ENCODE measurements around the gene TRIM60.

Gene TRIM60

GRCh38 chr4:165085946-165086345 lies 54.1 kb downstream of the TRIM60 start:
- no peak for DNase-seq (ENCODE audit: low spot score)
- TF ChIP-seq CTCF (IDR thresholded peaks at IDR 0.05): no peak
- Histone ChIP-seq H3K4me3 (no peak overlapping the region), H3K27ac (no peak overlapping the region)

- no peak for TF ChIP-seq CTCF (IDR thresholded peaks at IDR 0.05)
- Histone ChIP-seq H3K4me3 (no peak overlapping the region), H3K27ac (no peak overlapping the region)
- DNase-seq (ENCODE audit: low spot score): no peak
These were observed 56.6 kb downstream of the TRIM60 start for GRCh38 chr4:165088366-165088765.
